HEK293 (cell line): ENCODE data around the gene LINC00237.

ENCODE experiments used
- CTCF ChIA-PET: fragments of 350-600 bp; formaldehyde crosslinking; extraction: SDS; loops from one replicate; lab custom pipeline; 2021; ENCODE audit warnings: antibody characterized with exemption; lab: Yijun Ruan, JAX
- POLR2A ChIA-PET: fragments of 300-600 bp; formaldehyde crosslinking; extraction: SDS; loops from one replicate; lab custom pipeline; 2020; ENCODE audit warnings: antibody characterized with exemption, inconsistent platforms; lab: Yijun Ruan, JAX
- H3K27ac ChIP-seq: fragments of 200-500 bp; sonication (Bioruptor generic); 2 replicates; pipeline ENCODE4 v1.5.1; 2014; ENCODE audit warnings: low read depth, low read length, control low read depth, inconsistent platforms; ENCODE audit errors: extremely low read depth
- H3K36me3 ChIP-seq, 2 experiments: fragments of 200-500 bp in 1 of 2; sonication (Bioruptor generic) in 1 of 2; 1 replicate in 1 of 2; 2 replicates in 1 of 2; pipeline ENCODE4 v1.5.1; 2014 to 2017; ENCODE audit warnings: inconsistent platforms in 2 of 2, low read length in 2 of 2; ENCODE audit not compliant: control insufficient read depth in 2 of 2, insufficient read depth in 1 of 2
- H3K4me1 ChIP-seq: fragments of 200-500 bp; sonication (Bioruptor generic); 2 replicates; pipeline ENCODE4 v1.5.1; 2014; ENCODE audit warnings: mild to moderate bottlenecking, low read length, inconsistent platforms; ENCODE audit not compliant: control insufficient read depth, insufficient read depth
- H3K4me3 ChIP-seq: 2 replicates; pipeline ENCODE4 v1.5.1; 2011; ENCODE audit warnings: low read depth, mild to moderate bottlenecking, control low read depth, low read length, moderate library complexity
- H3K9me3 ChIP-seq: fragments of 200-500 bp; sonication (Bioruptor generic); 2 replicates; pipeline ENCODE4 v1.5.1; 2014; ENCODE audit warnings: low read depth, low read length, inconsistent platforms; ENCODE audit not compliant: control insufficient read depth, insufficient read depth
- AEBP2 ChIP-seq: fragments of 450-650 bp; formaldehyde crosslinking; IDR thresholded peaks from 2 replicates; pipeline ENCODE4 v1.5.1; 2016; ENCODE audit warnings: missing biosample characterization, missing genetic modification characterization, borderline replicate concordance
- BCL11A ChIP-seq: fragments of 450-650 bp; formaldehyde crosslinking; IDR thresholded peaks from 2 replicates; pipeline ENCODE4 v1.5.1; 2016; ENCODE audit warnings: low read depth, missing biosample characterization, missing genetic modification characterization
- BCL11B ChIP-seq: fragments of 450-650 bp; formaldehyde crosslinking; IDR thresholded peaks from 2 replicates; pipeline ENCODE4 v1.5.1; 2016; ENCODE audit warnings: low read depth, missing biosample characterization, missing genetic modification characterization
- HOXC10 ChIP-seq: sonication (generic); formaldehyde crosslinking; IDR thresholded peaks from 2 replicates; pipeline ENCODE4 v1.8.1; 2023; ENCODE audit warnings: mild to moderate bottlenecking, missing genetic modification reagents
- KLF1 ChIP-seq: fragments of 450-650 bp; formaldehyde crosslinking; IDR thresholded peaks from 2 replicates; pipeline ENCODE4 v1.5.1; 2016; ENCODE audit warnings: missing biosample characterization, missing genetic modification characterization
- PRDM1 ChIP-seq: fragments of 450-650 bp; formaldehyde crosslinking; IDR thresholded peaks from 2 replicates; pipeline ENCODE4; 2016; ENCODE audit warnings: missing biosample characterization, missing genetic modification characterization
- ZBTB1 ChIP-seq: fragments of 450-650 bp; formaldehyde crosslinking; IDR thresholded peaks from 2 replicates; pipeline ENCODE4 v1.5.1; 2016; ENCODE audit warnings: missing biosample characterization, missing genetic modification characterization
- ZNF133 ChIP-seq: fragments of 450-650 bp; formaldehyde crosslinking; IDR thresholded peaks from 2 replicates; pipeline ENCODE4 v1.5.1; 2016; ENCODE audit warnings: missing biosample characterization, missing genetic modification characterization
- ZNF16 ChIP-seq: fragments of 450-650 bp; formaldehyde crosslinking; IDR thresholded peaks from 2 replicates; pipeline ENCODE4 v1.5.1; 2016; ENCODE audit warnings: low read depth, missing biosample characterization, missing genetic modification characterization
- ZNF169 ChIP-seq: fragments of 450-650 bp; formaldehyde crosslinking; IDR thresholded peaks from 2 replicates; pipeline ENCODE4 v1.5.1; 2016; ENCODE audit warnings: missing biosample characterization, missing genetic modification characterization
- ZNF19 ChIP-seq: fragments of 450-650 bp; formaldehyde crosslinking; IDR thresholded peaks from 2 replicates; pipeline ENCODE4; 2016; ENCODE audit warnings: missing biosample characterization, missing genetic modification characterization, low read depth
- ZNF223 ChIP-seq: fragments of 450-650 bp; formaldehyde crosslinking; IDR thresholded peaks from 2 replicates; pipeline ENCODE4 v1.5.1; 2016; ENCODE audit warnings: missing biosample characterization, missing genetic modification characterization
- ZNF23 ChIP-seq: fragments of 450-650 bp; formaldehyde crosslinking; IDR thresholded peaks from 2 replicates; pipeline ENCODE4 v1.5.1; 2016; ENCODE audit warnings: missing biosample characterization, missing genetic modification characterization, borderline replicate concordance
- ZNF24 ChIP-seq: fragments of 450-650 bp; formaldehyde crosslinking; IDR thresholded peaks from 2 replicates; pipeline ENCODE4 v1.5.1; 2016; ENCODE audit warnings: missing biosample characterization, missing genetic modification characterization
- ZNF274 ChIP-seq, 2 experiments: fragments of 200-500 bp in 1 of 2; fragments of 450-650 bp in 1 of 2; sonication (Bioruptor generic) in 1 of 2; formaldehyde crosslinking in 1 of 2; IDR thresholded peaks; 2 replicates each; pipeline versions ENCODE4 v1.5.1 to v1.6.1; 2014 to 2016; ENCODE audit warnings: borderline replicate concordance in 1 of 2, inconsistent platforms in 1 of 2, low read length in 1 of 2, missing biosample characterization in 1 of 2, missing genetic modification characterization in 1 of 2
- ZNF404 ChIP-seq: fragments of 450-650 bp; formaldehyde crosslinking; IDR thresholded peaks from 2 replicates; pipeline ENCODE4 v1.5.1; 2017; ENCODE audit warnings: missing biosample characterization, missing genetic modification characterization
- ZNF473 ChIP-seq: fragments of 450-650 bp; formaldehyde crosslinking; IDR thresholded peaks from 2 replicates; pipeline ENCODE4 v1.5.1; 2017; ENCODE audit warnings: missing biosample characterization, missing genetic modification characterization
- ZNF548 ChIP-seq: fragments of 450-650 bp; formaldehyde crosslinking; IDR thresholded peaks from 2 replicates; pipeline ENCODE4 v1.5.1; 2016; ENCODE audit warnings: missing biosample characterization, missing genetic modification characterization
- ZNF561 ChIP-seq: fragments of 450-650 bp; IDR thresholded peaks from 2 replicates; pipeline ENCODE4 v1.5.1; 2018; ENCODE audit warnings: missing biosample characterization, missing genetic modification characterization, borderline replicate concordance
- ZNF610 ChIP-seq: fragments of 450-650 bp; formaldehyde crosslinking; IDR thresholded peaks from 2 replicates; pipeline ENCODE4 v1.5.1; 2016; ENCODE audit warnings: missing biosample characterization, missing genetic modification characterization, borderline replicate concordance
- ZNF624 ChIP-seq: fragments of 450-650 bp; formaldehyde crosslinking; IDR thresholded peaks from 2 replicates; pipeline ENCODE4 v1.5.1; 2017; ENCODE audit warnings: missing biosample characterization, missing genetic modification characterization
- ZNF645 ChIP-seq: fragments of 450-650 bp; formaldehyde crosslinking; IDR thresholded peaks from 2 replicates; pipeline ENCODE4; 2016; ENCODE audit warnings: missing biosample characterization, missing genetic modification characterization
- ZNF692 ChIP-seq: fragments of 450-650 bp; formaldehyde crosslinking; IDR thresholded peaks from 2 replicates; pipeline ENCODE4 v1.5.1; 2016; ENCODE audit warnings: missing biosample characterization, missing genetic modification characterization
- ZNF704 ChIP-seq: fragments of 450-650 bp; formaldehyde crosslinking; IDR thresholded peaks from 2 replicates; pipeline ENCODE4 v1.5.1; 2016; ENCODE audit warnings: missing biosample characterization, missing genetic modification characterization
- ZNF707 ChIP-seq: fragments of 450-650 bp; formaldehyde crosslinking; IDR thresholded peaks from 2 replicates; pipeline ENCODE4 v1.5.1; 2016; ENCODE audit warnings: missing biosample characterization, missing genetic modification characterization
- ZNF791 ChIP-seq: fragments of 450-650 bp; formaldehyde crosslinking; IDR thresholded peaks from 2 replicates; pipeline ENCODE4 v1.5.1; 2016; ENCODE audit warnings: missing biosample characterization, missing genetic modification characterization
- ZSCAN16 ChIP-seq: fragments of 450-650 bp; formaldehyde crosslinking; IDR thresholded peaks from 2 replicates; pipeline ENCODE4 v1.5.1; 2016; ENCODE audit warnings: missing biosample characterization, missing genetic modification characterization
- ZSCAN18 ChIP-seq: fragments of 450-650 bp; formaldehyde crosslinking; IDR thresholded peaks from 2 replicates; pipeline ENCODE4 v1.5.1; 2016; ENCODE audit warnings: missing biosample characterization, missing genetic modification characterization
- ZXDB ChIP-seq: fragments of 450-650 bp; formaldehyde crosslinking; IDR thresholded peaks from 2 replicates; pipeline ENCODE4 v1.5.1; 2016; ENCODE audit warnings: missing biosample characterization, missing genetic modification characterization

Gene LINC00237

DNA sequence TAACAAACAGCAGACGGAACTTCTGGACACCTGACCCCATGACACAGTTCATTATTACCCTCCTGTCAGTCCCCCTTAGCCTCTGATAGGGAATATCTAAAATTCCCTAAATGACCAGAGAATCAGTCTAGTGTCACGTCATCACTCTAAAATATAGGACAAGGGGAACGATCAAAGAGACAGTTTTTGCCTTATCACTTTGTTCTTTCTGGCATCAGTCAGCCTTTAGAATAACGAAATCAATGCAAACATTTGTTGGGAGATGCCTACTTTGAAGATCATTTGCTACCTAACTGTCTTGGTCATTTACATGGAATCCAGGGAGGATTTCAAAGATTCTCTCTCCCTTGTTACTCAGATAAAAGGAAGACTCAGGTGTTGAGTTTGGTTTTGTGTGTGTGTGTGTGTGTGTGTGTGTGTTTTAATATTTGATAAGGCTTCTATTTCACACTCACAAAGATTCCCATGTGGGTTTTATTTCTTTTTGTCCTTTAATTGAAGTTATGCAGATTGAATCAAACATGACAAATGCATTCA, 28.3 kb downstream of the LINC00237 start:
- ChIA-PET CTCF (no interaction called here), POLR2A (no interaction called here)
- H3K4me3 ChIP-seq, result no peak overlapping the region
- no peak overlapping the region for H3K27ac ChIP-seq
- no peaks in the 10 kb centered on the region for H3K36me3 ChIP-seq
- no peak for TF ChIP-seq ZNF23
- no peak for TF ChIP-seq ZNF624
- no peak for TF ChIP-seq KLF1 (tag by site-specific recombination)
- TF ChIP-seq HOXC10 (CRISPR knock-in tag), result no peak
- TF ChIP-seq ZNF24, result no peak
- TF ChIP-seq ZNF645, result no peak
- TF ChIP-seq ZNF610 (tag by site-specific recombination), result no peak
- no peak for TF ChIP-seq ZNF223 (tag by site-specific recombination)
- no peak for TF ChIP-seq ZNF133 (tag by site-specific recombination)
- no peak for TF ChIP-seq ZNF692 (tag by site-specific recombination)
- no peak for TF ChIP-seq ZSCAN16 (tag by site-specific recombination)
- no peak for TF ChIP-seq BCL11A (tag by site-specific recombination)
- no peak for TF ChIP-seq ZNF791 (tag by site-specific recombination)
- TF ChIP-seq AEBP2 (tag by site-specific recombination), result no peak
- TF ChIP-seq ZNF561 (tag by site-specific recombination), result no peak
- no peak for TF ChIP-seq ZNF548 (tag by site-specific recombination)
- no peak for TF ChIP-seq ZNF404 (tag by site-specific recombination)
- no peak for TF ChIP-seq ZXDB (tag by site-specific recombination)
- TF ChIP-seq ZNF707 (tag by site-specific recombination), result no peak
- no peaks in the 10 kb centered on the region for H3K9me3 ChIP-seq
- H3K4me1 ChIP-seq, result no peaks in the 10 kb centered on the region; the same call in 1 of the 2 replicates

DNA sequence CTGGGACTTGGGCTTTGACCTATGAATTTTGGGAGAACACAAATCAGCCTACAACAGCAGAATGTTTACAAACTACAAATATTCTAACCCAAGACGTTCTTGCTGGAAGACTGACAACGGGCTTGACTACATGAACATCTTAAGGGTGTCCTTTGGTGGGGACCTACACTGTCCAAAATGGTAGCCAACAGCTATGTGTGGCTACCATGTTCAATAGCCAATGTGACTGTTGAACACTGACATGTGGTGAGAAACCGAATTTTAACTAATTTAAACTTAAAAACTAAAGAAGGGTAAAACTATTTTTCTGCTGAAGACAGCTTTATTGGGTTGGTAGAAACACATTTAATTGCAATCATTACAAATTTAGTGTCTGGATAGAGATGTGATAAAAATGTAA, 30.1 kb downstream of the LINC00237 start:
- no peaks in the 10 kb centered on the region; the same call in 1 of the 2 replicates for H3K4me1 ChIP-seq
- H3K9me3 ChIP-seq, result no peaks in the 10 kb centered on the region
- POLR2A ChIA-PET, result no interaction called here
- no peak overlapping the region for H3K27ac ChIP-seq
- H3K4me3 ChIP-seq, result no peak overlapping the region
- CTCF ChIA-PET, result interaction anchor here (0.6 to 1.1 kb wide), 3 partner anchors 27 to 445 kb away, joined by 3 to 4 read pairs (median 3); no protein-coding TSS in a partner anchor
- H3K36me3 ChIP-seq, result no peaks in the 10 kb centered on the region
- TF ChIP-seq ZNF274 (IDR thresholded peaks at IDR 0.05; ENCODE audit: low read length), result no peak
- no peak for TF ChIP-seq ZNF274 (tag by site-specific recombination; IDR thresholded peaks at IDR 0.05; ENCODE audit: borderline replicate concordance)
- TF ChIP-seq ZNF16 (tag by site-specific recombination), result no peak
- no peak for TF ChIP-seq ZNF704
- TF ChIP-seq ZBTB1, result no peak
- TF ChIP-seq BCL11B (tag by site-specific recombination), result no peak
- TF ChIP-seq ZNF169, result no peak
- no peak for TF ChIP-seq ZSCAN18
- TF ChIP-seq ZNF19, result no peak
- TF ChIP-seq ZNF473 (tag by site-specific recombination), result no peak
- no peak for TF ChIP-seq PRDM1 (tag by site-specific recombination)
